GM18867 (cell line): ENCODE results near the gene PDE6C.

Experiments used
- ATAC-seq: cut with Tn5 transposase; IDR thresholded peaks from one replicate; pipeline ENCODE4 v1.9.1; 2021; ENCODE audit warnings: mild to moderate bottlenecking, moderate library complexity; ENCODE audit not compliant: unreplicated experiment

Gene PDE6C

DNA sequence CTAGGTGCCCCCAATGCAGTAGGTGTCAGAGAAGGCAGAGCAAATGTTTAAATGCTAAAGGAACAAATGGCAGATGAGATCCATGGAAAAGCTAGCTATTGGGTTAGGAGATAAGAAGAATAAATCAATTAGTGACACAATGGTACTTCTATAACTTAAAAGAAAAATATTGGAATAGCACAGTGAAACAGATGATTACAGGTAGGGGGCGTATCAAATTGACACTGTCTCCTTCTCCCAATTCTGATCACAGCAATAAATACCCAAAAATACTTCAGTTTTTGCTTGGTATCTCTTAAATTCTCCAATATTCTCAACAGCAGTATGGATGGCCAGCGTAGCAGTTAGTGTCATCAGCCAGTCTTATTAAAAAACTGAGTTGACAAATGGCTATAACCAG is 84.9 kb downstream of the PDE6C start:
- no peak for ATAC-seq

DNA sequence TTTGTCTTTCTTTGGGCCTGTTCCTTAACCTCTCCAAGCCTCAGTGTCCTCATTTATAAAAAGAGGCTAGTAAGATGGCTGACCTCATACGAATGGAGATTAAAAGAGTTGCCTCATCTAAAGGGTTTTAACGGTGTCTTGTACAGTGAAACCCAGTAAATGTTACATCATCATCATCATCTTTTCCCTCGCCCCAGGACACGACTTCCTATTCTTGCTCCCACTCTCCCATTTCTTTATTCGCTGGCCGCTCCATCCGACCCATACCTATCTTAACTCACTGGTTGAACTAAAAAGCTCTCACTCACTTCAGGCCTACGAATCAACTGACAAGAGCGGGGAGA is 89.5 kb downstream of the PDE6C start:
- peak; percentile 20 for ATAC-seq

DNA sequence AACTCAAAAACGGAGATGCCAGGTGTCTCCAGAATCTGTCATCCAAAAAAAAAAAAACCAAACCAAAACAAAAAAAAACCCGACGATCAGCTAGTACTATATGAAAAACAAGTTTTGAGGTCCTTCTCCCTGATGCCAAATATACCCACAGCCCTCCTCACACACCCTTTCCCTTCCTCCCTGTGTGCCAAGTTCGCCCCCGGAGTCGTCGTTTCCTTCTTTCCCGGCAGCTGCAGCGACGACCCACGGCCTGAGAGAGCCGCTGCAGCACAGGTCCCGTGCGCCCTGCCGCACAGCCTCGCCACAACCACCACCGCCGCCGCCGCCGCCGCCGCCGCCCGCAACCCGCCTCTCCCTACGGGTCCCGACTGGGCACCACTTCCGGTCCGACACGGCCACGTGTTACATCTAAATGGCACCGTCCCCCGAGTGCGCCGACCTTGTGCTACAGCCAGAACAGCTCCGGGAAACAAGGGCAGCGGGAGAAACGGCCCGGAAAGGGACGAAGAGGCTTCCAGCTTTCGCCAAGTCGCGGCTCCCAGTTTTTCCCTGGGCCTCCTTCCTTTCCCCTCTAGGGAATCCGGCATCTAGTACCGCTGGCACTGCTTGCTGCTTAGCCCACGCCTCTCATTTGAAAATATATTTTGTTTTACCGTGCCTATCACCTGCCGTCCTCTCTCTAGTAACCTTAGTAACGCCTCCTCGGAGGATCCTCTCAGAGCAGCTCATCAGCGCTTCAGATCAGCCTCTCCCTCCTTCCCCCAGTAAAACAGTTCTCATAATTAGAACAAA is 90.1 kb downstream of the PDE6C start, which contains the start of gene FRA10AC1:
TSS of gene FRA10AC1 (minus strand) at position 383 of the 792 bp plus-strand sequence. CDS start 2,486 bp downstream, outside the sequence.
- peak; percentile 87 for ATAC-seq

DNA sequence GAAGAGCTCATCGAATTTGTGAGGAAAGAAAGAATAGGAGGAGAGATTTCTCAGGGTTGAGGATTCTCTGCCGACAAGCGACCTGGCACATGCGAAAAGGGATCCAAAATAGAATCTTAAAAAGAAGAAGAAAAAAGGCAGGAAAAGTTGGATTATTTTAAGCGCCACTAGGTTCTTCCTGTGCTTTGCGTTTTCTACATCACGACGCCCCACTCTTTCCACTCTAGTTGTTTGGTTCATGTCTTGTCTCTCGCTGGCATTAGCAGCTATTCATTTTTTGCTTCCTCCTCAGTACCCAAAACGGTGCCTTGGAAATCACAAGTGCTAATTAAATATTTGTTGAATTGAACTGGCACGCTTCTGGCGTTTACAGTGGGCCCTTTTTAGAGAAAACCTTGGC is 90.7 kb downstream of the PDE6C start:
- no peak for ATAC-seq

DNA sequence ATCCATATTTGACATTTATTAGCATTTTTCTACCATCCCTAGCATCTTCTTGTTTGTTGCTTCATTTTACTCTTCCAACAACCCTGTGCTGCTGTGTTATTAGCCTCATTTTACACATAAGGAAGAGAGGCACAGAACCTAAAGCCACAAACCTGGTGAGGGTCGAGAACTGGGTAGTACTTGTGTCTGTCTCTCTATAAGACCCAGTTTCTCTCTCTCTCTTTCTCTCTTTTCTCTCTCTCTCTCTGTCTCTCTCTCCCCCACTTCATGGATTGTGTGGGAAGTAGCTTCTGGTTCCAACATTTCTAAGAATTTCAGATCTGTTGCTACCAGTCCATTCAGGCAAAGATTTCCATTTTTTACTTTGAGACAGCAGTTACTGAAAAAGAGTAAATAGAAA is 91.5 kb downstream of the PDE6C start:
- ATAC-seq = no peak

DNA sequence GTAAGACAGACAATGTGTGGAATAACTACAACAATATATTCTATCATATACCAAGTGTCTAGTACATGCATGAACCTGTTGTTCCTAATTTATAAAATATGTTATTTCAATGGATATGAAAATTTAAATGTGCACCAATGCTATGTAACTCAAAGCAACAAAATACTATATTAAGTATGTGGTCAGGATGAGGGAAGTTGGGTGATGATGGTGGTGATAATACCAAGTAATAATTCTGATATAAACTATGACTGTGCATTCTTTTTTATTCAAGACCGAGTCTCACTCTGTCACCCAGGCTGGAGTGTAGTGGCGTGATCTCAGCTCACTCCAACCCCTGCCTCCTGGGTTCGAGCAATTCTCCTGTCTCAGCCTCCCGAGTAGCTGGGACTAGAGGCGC is 92.1 kb downstream of the PDE6C start:
- ATAC-seq = no peak

DNA sequence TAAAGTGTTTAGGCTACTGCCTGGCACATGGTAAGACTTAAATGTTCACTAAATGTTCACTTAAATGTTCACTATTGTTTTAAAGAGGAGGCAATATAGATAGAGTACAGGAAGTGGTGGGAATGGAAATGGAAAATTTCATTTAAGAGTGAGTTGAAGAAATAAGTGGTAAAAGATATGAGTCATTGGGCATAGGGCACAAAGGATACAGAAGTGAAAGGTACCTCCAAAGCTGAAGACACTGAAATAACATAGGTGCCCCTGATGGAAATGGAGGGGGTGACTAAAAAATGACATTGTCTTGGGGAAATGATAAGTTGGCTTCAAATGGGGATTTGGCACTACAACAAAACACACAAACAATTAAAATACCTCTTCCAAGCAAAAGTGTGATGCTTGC is 95.3 kb downstream of the PDE6C start:
- no peak for ATAC-seq

DNA sequence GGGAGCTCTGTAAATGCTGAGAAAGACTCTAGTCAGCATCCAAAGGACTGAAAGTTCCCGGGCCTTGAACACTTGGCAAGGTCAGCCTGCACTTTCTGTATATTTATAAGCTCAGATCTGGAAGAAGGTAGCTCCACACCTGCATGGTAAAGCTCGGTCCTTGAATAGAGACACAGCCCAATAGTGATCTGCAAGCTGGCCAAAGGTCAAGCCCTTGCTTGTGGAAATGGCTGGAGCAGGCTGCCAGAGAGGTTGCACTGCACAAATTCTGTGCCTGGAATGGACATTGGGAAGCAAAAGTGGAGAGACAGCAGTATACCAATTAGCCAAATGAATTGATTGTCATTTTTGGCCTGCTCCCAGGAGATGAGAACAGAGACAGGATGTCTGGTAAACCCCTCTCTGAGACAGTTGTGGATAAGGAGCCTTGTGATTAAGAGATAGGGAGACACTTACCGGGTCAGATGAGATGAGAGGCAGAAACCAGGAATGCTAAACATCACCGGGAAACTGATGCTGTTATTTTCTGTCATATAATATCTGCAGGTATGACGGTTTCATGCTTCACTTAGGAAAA is 98.1 kb downstream of the PDE6C start:
- ATAC-seq = no peak

DNA sequence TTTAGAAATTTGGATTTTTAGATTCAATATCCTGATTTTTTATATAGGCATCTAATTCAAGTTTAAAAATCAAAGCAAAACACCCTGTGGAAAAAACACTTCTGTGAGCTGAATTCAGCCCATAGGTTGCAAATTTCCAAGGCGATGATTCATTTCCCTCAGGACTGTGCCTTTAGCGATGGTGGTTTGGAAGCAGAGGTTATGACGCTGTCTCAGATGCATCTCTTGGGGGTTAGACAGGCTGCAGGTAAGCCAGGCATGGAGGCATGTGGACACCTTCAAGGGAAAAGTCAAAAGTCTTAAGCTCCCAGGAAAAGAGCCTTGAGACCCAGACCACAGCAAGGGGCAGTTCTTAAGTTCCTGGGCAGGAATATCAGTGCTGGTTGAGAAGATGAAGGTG is 99.6 kb downstream of the PDE6C start:
- ATAC-seq = no peak

DNA sequence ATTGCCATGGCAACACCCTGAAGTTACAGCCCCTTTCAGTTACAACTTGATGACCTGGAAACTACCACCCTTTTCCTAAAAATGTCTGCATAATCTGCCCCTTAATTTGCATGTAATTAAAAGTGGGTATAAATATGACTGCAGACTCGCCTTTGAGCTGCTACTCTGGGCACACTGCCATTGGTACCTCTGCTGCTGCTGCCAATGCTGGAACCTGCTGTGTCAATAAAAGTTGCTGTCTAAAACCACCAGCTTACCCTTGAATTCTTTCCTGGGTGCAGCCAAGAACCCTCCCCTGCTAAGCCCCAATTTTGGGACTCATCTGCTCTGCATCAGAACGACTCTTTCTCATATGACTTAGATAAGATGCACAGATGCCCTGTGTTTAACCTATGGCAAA is 100.3 kb downstream of the PDE6C start:
- ATAC-seq = no peak

DNA sequence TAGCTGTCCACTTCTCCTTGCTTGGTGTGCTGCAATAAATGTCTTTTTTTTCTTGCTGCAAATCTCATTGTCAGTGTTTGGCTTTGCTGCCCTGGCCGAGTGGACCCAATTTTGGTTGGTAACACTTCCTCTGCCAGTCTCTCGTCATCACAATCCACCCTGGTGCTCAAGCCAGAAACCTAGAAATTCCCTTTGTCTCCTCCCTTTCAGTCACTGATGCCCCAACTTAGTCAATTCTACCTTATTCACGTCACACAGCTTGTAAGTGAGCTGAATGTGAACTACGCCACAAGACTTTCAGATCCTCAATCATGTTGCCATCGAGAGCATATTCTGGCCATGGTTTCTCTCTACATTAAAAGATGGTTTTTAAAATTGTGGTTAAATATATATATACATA is 103.0 kb downstream of the PDE6C start:
- peak; percentile 89 for ATAC-seq
